Kidney epithelial cell (primary cell): ENCODE data around the gene FBXW10B. TPM values are rescaled to one million over a fixed set of nuclear protein-coding genes. Genes with fewer than 3 reads are reported as not detected.
"Not testable (repeated sequence)": the region's sequence is repeated elsewhere in the genome, so short reads cannot be mapped to it uniquely, and the experiment has no call there.

Experiments used
- DNase-seq: peaks from one replicate; pipeline ENCODE4 v3.0.0-alpha.2; 2010; ENCODE audit warnings: low read depth
- H3K27me3 ChIP-seq: 2 replicates; pipeline ENCODE4 v1.6.0; 2011; ENCODE audit warnings: low read length; ENCODE audit not compliant: control insufficient read depth, insufficient read depth
- H3K36me3 ChIP-seq: 2 replicates; pipeline ENCODE4 v1.5.1; 2011; ENCODE audit warnings: low read length; ENCODE audit not compliant: control insufficient read depth, insufficient read depth
- H3K4me3 ChIP-seq: 2 replicates; pipeline ENCODE4 v1.5.1; 2011; ENCODE audit warnings: low read depth, mild to moderate bottlenecking, control low read depth, low read length
- total RNA-seq: library from RNA; depleted of rRNA; stranded (reverse); fragments of >200 nt; gene quantifications from 2 replicates; pipeline ENCODE4 v1.2.3, GENCODE V29; 2015

FBXW10B gene
- total RNA-seq, 1 donor from 2014 or later: 0.84 TPM

DNA sequence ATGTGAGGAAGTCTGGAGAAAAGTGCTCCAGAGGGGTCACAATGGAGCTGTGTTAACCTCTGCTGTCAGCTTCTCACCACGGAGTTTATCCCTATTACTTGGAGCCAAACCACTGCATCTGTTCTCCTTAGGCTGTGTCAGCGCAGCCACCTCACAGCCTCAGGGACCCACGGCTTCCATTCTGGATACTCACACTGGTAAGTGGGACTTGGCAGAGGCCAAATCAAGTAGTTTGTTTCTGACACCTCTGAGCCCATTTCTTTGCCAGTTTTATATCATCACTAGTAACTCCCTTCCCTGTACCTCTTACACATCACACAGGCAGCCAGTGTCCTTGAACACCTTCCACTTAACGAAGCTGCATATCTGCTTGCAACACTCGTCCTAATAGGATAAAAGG is 44.8 kb downstream of the FBXW10B start:
- not testable (repeated sequence) for H3K27me3 ChIP-seq, DNase-seq, H3K4me3 ChIP-seq, H3K36me3 ChIP-seq

GRCh38 chr17:15573870-15574269 is 45.6 kb downstream of the FBXW10B start:
- not testable (repeated sequence) for H3K4me3 ChIP-seq, H3K27me3 ChIP-seq, DNase-seq, H3K36me3 ChIP-seq

Other genes with a start within 250 kb of the FBXW10B start
- gene CDRT4, start 152.1 kb downstream of the FBXW10B start, total RNA-seq: 2.2 and 3.6 TPM in 2 replicates
- 8.1 and 8.4 TPM in 2 replicates for gene TVP23C, start 56.2 kb downstream of the FBXW10B start, total RNA-seq
- gene TRIM16, start 64.6 kb upstream of the FBXW10B start, total RNA-seq: 69.1 TPM in 2 replicates
- gene ZNF286A, start 80.0 kb upstream of the FBXW10B start, total RNA-seq: 33.7 and 62.2 TPM in 2 replicates
- not detected in 2 replicates for gene TBC1D26, start 112.6 kb upstream of the FBXW10B start, total RNA-seq